Measurements from ENCODE around the gene SKA1.

The SKA1 gene

DNA sequence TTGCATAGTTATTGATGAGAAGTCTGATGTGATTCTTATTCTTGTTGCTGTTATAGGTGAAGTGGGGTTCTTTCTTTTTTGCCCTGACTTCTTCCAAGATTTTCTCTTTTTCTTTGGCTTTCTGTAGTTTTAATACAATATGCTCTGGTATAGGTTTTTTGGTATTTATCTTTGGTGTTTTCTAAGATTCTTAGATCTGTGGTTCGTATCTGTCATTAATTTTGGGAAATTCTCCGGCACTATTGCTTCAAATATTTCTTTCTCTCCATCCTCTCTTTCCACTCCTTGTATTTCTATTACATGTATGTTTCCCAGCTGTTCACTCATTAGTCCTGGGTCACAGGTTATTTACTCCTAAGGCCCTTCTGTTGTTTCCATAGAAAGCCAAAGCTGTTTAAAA is 43.8 kb downstream of the SKA1 start:
- Mint-ChIP-seq H3K4me3 (no peak overlapping the region), H3K9me3 (peaks cover 30% of the 10 kb centered on the region), H3K4me1 (no peaks in the 10 kb centered on the region), H3K27ac (no peak overlapping the region), H3K27me3 (ENCODE audit: low read depth) (no peaks in the 10 kb centered on the region), H3K36me3 (ENCODE audit: low read depth) (peaks cover 10% of the 10 kb centered on the region)
- TF ChIP-seq, protein P1, sequence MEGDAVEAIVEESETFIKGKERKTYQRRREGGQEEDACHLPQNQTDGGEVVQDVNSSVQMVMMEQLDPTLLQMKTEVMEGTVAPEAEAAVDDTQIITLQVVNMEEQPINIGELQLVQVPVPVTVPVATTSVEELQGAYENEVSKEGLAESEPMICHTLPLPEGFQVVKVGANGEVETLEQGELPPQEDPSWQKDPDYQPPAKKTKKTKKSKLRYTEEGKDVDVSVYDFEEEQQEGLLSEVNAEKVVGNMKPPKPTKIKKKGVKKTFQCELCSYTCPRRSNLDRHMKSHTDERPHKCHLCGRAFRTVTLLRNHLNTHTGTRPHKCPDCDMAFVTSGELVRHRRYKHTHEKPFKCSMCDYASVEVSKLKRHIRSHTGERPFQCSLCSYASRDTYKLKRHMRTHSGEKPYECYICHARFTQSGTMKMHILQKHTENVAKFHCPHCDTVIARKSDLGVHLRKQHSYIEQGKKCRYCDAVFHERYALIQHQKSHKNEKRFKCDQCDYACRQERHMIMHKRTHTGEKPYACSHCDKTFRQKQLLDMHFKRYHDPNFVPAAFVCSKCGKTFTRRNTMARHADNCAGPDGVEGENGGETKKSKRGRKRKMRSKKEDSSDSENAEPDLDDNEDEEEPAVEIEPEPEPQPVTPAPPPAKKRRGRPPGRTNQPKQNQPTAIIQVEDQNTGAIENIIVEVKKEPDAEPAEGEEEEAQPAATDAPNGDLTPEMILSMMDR (IDR thresholded peaks at IDR 0.05; ENCODE audit: unreplicated experiment in 3 of 3): no peak

DNA sequence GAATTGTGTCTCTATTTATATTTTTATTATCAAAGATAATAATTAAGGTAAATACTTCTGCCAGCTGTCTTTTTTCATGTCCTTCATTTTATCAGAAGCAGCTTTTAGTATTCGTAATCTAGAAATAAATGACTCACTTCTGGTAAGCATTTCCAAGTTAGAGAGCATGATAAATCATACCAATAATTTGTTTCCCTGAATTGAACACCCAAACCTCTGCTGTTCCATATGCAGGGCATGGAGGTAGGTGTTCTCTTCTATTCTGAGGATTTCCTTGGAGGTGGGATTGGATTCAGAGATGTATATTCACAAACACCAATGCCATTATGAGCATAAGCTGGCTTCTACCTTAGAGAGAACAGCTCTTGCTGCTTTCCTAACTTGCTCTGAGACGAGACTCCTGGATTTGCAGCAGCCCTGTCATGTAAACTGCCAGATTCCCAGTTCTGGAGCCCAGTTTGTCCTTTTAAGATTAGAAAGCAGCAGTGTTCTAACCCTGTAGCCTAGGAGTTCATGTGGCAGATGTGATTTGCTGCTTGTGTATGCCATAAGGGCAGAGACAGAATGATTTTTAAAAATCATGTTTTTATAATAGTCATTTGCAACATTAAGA is 47.5 kb downstream of the SKA1 start:
- no peaks in the 10 kb centered on the region for H3K4me1 Mint-ChIP-seq
- TF ChIP-seq, protein P1 (IDR thresholded peaks at IDR 0.05; ENCODE audit: unreplicated experiment in 3 of 3): no peak
- no peak overlapping the region for H3K4me3 Mint-ChIP-seq
- no peak overlapping the region for H3K27ac Mint-ChIP-seq
- peaks cover 19% of the 10 kb centered on the region for H3K36me3 Mint-ChIP-seq (ENCODE audit: low read depth)
- no peaks in the 10 kb centered on the region for H3K27me3 Mint-ChIP-seq (ENCODE audit: low read depth)
- peaks cover 42% of the 10 kb centered on the region for H3K9me3 Mint-ChIP-seq

DNA sequence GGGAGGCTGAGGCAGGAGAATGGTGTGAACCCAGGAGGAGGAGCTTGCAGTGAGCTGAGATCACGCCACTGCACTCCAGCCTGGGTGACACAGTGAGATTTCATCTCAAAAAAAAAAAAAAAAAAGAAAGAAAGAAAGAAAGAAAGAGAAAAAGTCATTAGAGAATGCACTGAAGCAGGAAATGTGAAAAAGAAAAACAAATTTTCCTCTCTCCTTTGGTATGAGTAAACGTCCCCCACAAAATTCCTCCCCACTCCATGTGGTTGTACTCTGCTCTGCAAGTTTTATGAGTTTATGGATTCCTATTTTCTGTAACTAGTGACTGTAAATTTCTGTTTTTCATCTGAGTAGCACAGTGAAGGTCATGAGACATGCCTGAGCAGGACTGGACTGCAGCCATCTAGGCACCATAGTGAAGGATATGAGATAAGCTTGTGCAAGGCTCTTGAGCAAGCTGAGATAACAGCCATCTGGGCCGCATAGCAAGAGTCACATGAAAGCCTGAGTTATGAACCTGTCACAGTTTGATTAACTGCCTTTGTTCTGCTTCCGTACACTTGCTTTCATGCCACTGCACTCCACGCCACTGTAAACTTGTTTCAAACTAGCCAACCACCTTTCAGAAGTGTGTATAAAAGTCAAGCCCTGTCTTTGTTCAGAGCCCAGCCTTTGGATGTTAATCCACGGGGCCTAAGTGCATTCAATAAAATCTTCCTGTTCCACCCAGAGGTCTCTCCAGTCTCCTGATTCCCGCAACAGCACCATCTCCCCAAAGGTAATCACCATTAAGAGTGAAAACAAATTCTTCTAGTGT is 50.2 kb downstream of the SKA1 start:
- Mint-ChIP-seq H3K27me3 (ENCODE audit: low read depth) (no peaks in the 10 kb centered on the region), H3K36me3 (ENCODE audit: low read depth) (peaks cover 8% of the 10 kb centered on the region), H3K27ac (peak overlapping the region in 2 of 3 experiments; percentile 57 to 60), H3K9me3 (peaks cover 22% of the 10 kb centered on the region), H3K4me1 (no peaks in the 10 kb centered on the region), H3K4me3 (no peak overlapping the region)
- TF ChIP-seq, protein P1 (IDR thresholded peaks at IDR 0.05; ENCODE audit: unreplicated experiment in 3 of 3): no peak

DNA sequence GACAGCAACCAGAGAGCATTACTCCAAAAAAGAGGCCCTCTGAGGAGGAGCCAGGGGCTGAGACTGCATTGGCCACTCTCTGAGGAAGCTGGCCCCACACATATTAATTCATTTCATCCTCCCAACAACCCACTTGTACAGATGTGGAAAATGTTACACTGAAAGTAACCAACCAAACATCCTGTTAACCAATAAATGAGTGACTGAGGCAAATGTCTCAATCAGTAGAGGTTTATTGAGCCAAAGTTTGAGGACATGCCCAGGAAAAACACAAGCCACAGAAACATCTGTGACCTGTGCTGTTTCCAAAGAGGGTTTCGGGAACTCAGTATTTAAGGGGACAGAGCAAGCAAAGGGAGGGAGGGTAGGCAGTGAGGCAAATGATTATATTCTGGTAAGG is 53.0 kb downstream of the SKA1 start:
- H3K9me3 Mint-ChIP-seq: peaks cover 17% of the 10 kb centered on the region
- H3K36me3 Mint-ChIP-seq (ENCODE audit: low read depth): peaks cover 8% of the 10 kb centered on the region
- no peak overlapping the region for H3K4me3 Mint-ChIP-seq

DNA sequence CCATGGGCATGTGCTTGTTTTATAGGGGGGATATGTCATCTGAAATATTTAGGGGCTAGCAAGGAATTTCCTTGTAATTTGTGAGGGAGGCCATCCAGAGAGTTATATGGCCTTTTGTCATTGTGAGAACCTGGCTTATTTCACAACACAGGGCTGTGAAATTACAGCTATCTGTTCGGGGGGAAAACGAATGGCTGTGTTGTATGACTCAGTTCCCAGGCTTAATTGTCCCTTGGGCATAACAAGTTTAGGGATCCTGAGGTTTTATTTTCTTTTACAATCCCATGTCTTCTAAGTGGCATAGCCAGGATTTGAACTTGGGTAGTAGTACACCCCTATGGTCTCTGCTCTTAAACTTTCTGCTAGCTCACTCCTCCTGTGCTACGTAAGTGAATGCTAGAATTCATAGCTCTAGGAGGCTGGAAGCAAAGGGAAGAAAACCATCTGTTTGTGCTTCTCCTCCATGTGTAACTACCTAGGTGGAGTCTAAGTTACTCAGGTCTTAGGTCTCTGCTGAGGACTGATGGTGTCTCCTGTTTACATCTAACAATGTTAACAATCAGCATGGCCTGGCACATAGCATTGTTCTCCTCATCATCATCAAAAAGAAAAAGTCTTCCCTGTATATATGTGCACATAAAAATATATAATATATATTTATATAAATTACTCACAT is 53.8 kb downstream of the SKA1 start:
- peaks cover 12% of the 10 kb centered on the region for H3K9me3 Mint-ChIP-seq
- peaks cover 8% of the 10 kb centered on the region for H3K36me3 Mint-ChIP-seq (ENCODE audit: low read depth)
- no peaks in the 10 kb centered on the region for H3K4me1 Mint-ChIP-seq
- no peaks in the 10 kb centered on the region for H3K27me3 Mint-ChIP-seq (ENCODE audit: low read depth)
- TF ChIP-seq, protein P1 (IDR thresholded peaks at IDR 0.05; ENCODE audit: unreplicated experiment in 3 of 3): no peak
- no peak overlapping the region for H3K4me3 Mint-ChIP-seq
- no peak overlapping the region for H3K27ac Mint-ChIP-seq

More for the DNA sequence above, 53.0 kb downstream of the SKA1 start:
- Mint-ChIP-seq H3K27ac (no peak overlapping the region), H3K4me1 (no peaks in the 10 kb centered on the region), H3K27me3 (ENCODE audit: low read depth) (no peaks in the 10 kb centered on the region)
- TF ChIP-seq, protein P1 (IDR thresholded peaks at IDR 0.05; ENCODE audit: unreplicated experiment in 3 of 3): no peak

Data from nephron (organoid).